ENCODE data around the gene IL25.
"Not testable (repeated sequence)": the region's sequence is repeated elsewhere in the genome, so short reads cannot be mapped to it uniquely, and the experiment has no call there.

The IL25 gene

GRCh38 chr14:23389396-23389795 lies 16.8 kb downstream of the IL25 start:
- 91% methylated on average over 12 of the region's 12 CpGs for WGBS, 2 experiments
- H3K27ac ChIP-seq (ENCODE audit: insufficient read depth, low read depth, low read length, poor library complexity, severe bottlenecking), result no peak overlapping the region
- H3K9me3 ChIP-seq (ENCODE audit: control insufficient read depth, low read length), result no peaks in the 10 kb centered on the region
- H3K36me3 ChIP-seq (ENCODE audit: control insufficient read depth, insufficient read depth, low read length), result no peaks in the 10 kb centered on the region
- H3K4me3 ChIP-seq (ENCODE audit: insufficient read depth, low read depth, low read length), result no peak overlapping the region
- H3K27me3 ChIP-seq (ENCODE audit: control insufficient read depth, insufficient read depth, low read length, poor library complexity, severe bottlenecking), result no peaks in the 10 kb centered on the region
- H3K4me1 ChIP-seq (ENCODE audit: control insufficient read depth, insufficient read depth, low read length), result no peaks in the 10 kb centered on the region

- H3K27me3 ChIP-seq (ENCODE audit: control insufficient read depth, insufficient read depth, low read length, poor library complexity, severe bottlenecking); H3K9me3 ChIP-seq (ENCODE audit: control insufficient read depth, low read length); H3K27ac ChIP-seq (ENCODE audit: insufficient read depth, low read depth, low read length, poor library complexity, severe bottlenecking); H3K4me1 ChIP-seq (ENCODE audit: control insufficient read depth, insufficient read depth, low read length); H3K4me3 ChIP-seq (ENCODE audit: insufficient read depth, low read depth, low read length); H3K36me3 ChIP-seq (ENCODE audit: control insufficient read depth, insufficient read depth, low read length): not testable (repeated sequence)
- 90 to 94% methylated on average over 3 of the region's 19 CpGs for WGBS, 2 experiments
These were observed 17.3 kb downstream of the IL25 start for GRCh38 chr14:23389871-23390270.

GRCh38 chr14:23392613-23393012 lies 20.0 kb downstream of the IL25 start:
- Histone ChIP-seq H3K4me1 (ENCODE audit: control insufficient read depth, insufficient read depth, low read length) (no peaks in the 10 kb centered on the region), H3K36me3 (ENCODE audit: control insufficient read depth, insufficient read depth, low read length) (no peaks in the 10 kb centered on the region), H3K4me3 (ENCODE audit: insufficient read depth, low read depth, low read length) (no peak overlapping the region), H3K9me3 (ENCODE audit: control insufficient read depth, low read length) (no peaks in the 10 kb centered on the region), H3K27me3 (ENCODE audit: control insufficient read depth, insufficient read depth, low read length, poor library complexity, severe bottlenecking) (no peaks in the 10 kb centered on the region), H3K27ac (ENCODE audit: insufficient read depth, low read depth, low read length, poor library complexity, severe bottlenecking) (no peak overlapping the region)
- 87 to 91% methylated on average over 7 of the region's 7 CpGs for WGBS, 2 experiments

DNA sequence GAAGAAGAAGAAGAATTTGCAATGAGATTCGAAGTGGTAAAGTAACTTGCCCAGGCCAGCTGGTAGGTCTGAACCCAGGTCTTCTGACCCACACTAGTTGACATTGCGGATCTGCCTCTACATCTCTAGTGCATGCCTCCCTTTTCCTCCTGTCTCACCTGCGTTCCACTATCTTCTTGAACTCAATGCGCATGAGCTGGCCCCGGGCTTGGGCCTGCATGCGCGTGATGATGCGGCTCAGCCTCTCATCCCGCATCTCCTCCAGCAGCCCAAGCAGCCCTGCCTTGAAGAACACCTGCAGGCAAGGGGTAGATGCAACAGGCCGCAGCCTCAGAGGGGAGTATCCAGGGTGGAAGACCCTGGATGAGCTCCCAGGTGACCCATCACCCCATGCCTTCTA lies 23.5 kb downstream of the IL25 start:
- Histone ChIP-seq H3K4me1 (ENCODE audit: control insufficient read depth, insufficient read depth, low read length) (no peaks in the 10 kb centered on the region), H3K4me3 (ENCODE audit: insufficient read depth, low read depth, low read length) (no peak overlapping the region), H3K27me3 (ENCODE audit: control insufficient read depth, insufficient read depth, low read length, poor library complexity, severe bottlenecking) (no peaks in the 10 kb centered on the region), H3K27ac (ENCODE audit: insufficient read depth, low read depth, low read length, poor library complexity, severe bottlenecking) (no peak overlapping the region), H3K36me3 (ENCODE audit: control insufficient read depth, insufficient read depth, low read length) (no peaks in the 10 kb centered on the region), H3K9me3 (ENCODE audit: control insufficient read depth, low read length) (no peaks in the 10 kb centered on the region)
- WGBS, 2 experiments, result 93% methylated on average over 10 of the region's 10 CpGs

DNA sequence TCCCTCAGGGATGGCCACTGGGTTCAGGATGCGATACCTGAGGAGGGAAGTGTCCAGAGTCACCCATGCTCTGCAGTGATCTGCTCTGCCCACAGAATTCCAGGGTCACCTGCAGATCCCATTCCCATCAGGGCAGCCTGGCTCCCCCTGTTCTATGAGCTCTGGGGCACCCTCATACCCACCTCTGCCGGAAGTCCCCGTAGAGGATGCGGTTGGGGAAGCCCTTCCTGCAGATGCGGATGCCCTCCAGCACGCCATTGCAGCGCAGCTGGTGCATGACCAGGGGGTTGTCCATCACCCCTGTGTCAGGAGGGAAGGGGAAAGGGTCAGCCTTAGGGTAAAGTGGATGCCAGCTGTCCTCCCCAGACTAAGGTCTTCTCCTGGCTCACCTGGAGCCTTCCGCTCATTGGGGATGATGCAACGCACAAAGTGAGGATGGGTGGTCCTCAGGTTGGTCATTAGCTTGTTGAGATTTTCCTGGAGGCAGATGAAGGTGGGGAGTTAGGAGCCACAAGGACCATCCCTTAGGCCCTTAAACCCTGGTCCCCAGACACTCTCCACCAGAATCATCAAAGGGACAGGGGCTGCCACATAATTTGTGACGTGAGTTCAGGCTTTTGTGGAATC lies 24.3 kb downstream of the IL25 start:
- no peak overlapping the region for H3K27ac ChIP-seq (ENCODE audit: insufficient read depth, low read depth, low read length, poor library complexity, severe bottlenecking)
- H3K9me3 ChIP-seq (ENCODE audit: control insufficient read depth, low read length), result no peaks in the 10 kb centered on the region
- 92 to 94% methylated on average over 10 of the region's 10 CpGs for WGBS, 2 experiments
- H3K36me3 ChIP-seq (ENCODE audit: control insufficient read depth, insufficient read depth, low read length), result no peaks in the 10 kb centered on the region
- no peaks in the 10 kb centered on the region for H3K4me1 ChIP-seq (ENCODE audit: control insufficient read depth, insufficient read depth, low read length)
- H3K4me3 ChIP-seq (ENCODE audit: insufficient read depth, low read depth, low read length), result no peak overlapping the region
- no peaks in the 10 kb centered on the region for H3K27me3 ChIP-seq (ENCODE audit: control insufficient read depth, insufficient read depth, low read length, poor library complexity, severe bottlenecking)

DNA sequence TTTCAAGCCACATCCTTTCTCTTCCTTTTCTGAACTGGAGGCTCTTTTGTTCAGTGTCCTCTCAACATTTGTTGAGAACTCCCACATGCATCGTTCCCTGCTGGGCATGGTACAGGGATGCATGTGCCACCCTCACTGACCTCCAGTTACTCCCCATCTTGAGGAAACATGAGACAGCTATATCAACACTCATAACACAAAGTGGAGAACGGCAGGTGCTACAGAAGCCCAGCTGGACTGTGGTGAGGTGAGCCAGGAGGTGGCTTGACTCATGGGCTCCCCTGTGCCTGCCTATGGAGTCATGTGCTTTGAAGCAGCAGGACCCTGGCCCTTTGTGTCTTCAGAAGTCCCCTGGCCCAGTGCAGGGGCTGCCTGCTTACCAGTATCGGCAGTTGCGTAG lies 25.7 kb downstream of the IL25 start:
- Histone ChIP-seq H3K9me3 (ENCODE audit: control insufficient read depth, low read length) (no peaks in the 10 kb centered on the region), H3K27ac (ENCODE audit: insufficient read depth, low read depth, low read length, poor library complexity, severe bottlenecking) (no peak overlapping the region), H3K36me3 (ENCODE audit: control insufficient read depth, insufficient read depth, low read length) (no peaks in the 10 kb centered on the region), H3K4me3 (ENCODE audit: insufficient read depth, low read depth, low read length) (no peak overlapping the region), H3K27me3 (ENCODE audit: control insufficient read depth, insufficient read depth, low read length, poor library complexity, severe bottlenecking) (no peaks in the 10 kb centered on the region), H3K4me1 (ENCODE audit: control insufficient read depth, insufficient read depth, low read length) (no peaks in the 10 kb centered on the region)
- 91 to 95% methylated on average over 4 of the region's 4 CpGs for WGBS, 2 experiments

DNA sequence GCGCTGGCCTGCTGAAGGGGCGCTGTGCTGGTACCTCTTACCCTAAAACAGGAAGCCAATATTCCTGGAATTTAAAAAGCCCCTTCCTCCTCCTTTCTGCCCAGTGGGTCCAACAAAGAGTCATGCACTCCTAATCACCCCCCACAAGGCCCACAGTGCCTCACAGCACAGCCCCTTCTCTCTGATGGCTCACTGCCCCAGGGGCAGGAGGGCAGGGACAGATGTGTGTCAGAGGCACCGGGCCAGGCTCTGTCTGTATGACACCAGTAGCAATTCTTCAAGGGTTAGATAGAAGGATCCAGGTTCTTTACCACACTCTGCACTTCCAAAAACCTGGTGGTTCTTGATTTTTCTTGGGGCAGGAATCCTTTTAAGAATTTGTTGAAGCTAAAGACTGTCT lies 26.5 kb downstream of the IL25 start:
- 91 to 92% methylated on average over 3 of the region's 3 CpGs for WGBS, 2 experiments
- H3K9me3 ChIP-seq (ENCODE audit: control insufficient read depth, low read length), result no peaks in the 10 kb centered on the region
- no peak overlapping the region for H3K4me3 ChIP-seq (ENCODE audit: insufficient read depth, low read depth, low read length)
- no peaks in the 10 kb centered on the region for H3K4me1 ChIP-seq (ENCODE audit: control insufficient read depth, insufficient read depth, low read length)
- no peaks in the 10 kb centered on the region for H3K36me3 ChIP-seq (ENCODE audit: control insufficient read depth, insufficient read depth, low read length)
- no peaks in the 10 kb centered on the region for H3K27me3 ChIP-seq (ENCODE audit: control insufficient read depth, insufficient read depth, low read length, poor library complexity, severe bottlenecking)
- H3K27ac ChIP-seq (ENCODE audit: insufficient read depth, low read depth, low read length, poor library complexity, severe bottlenecking), result no peak overlapping the region

DNA sequence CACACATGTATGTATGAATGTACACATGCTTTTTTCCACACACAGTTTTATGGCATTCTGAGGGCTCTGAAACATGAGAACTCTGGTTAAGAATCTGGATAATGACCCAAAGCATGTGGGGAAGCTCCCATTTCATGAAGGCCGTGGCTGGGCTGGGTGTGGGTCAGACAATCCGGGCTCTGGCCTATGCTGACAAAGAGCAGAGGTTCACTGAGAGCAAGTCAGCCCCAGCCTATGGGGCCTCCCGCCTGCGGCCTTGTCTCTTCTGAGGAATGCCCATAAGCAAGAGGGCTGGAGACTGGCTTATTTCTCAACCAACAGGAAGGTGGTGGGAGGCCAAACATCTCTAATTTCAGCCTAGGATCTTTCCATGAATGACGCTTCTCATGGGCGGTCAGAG lies 27.0 kb downstream of the IL25 start:
- WGBS, 2 experiments, result 89 to 93% methylated on average over 6 of the region's 6 CpGs
- Histone ChIP-seq H3K4me3 (ENCODE audit: insufficient read depth, low read depth, low read length) (no peak overlapping the region), H3K36me3 (ENCODE audit: control insufficient read depth, insufficient read depth, low read length) (no peaks in the 10 kb centered on the region), H3K27ac (ENCODE audit: insufficient read depth, low read depth, low read length, poor library complexity, severe bottlenecking) (no peak overlapping the region), H3K27me3 (ENCODE audit: control insufficient read depth, insufficient read depth, low read length, poor library complexity, severe bottlenecking) (no peaks in the 10 kb centered on the region), H3K9me3 (ENCODE audit: control insufficient read depth, low read length) (no peaks in the 10 kb centered on the region), H3K4me1 (ENCODE audit: control insufficient read depth, insufficient read depth, low read length) (no peaks in the 10 kb centered on the region)

DNA sequence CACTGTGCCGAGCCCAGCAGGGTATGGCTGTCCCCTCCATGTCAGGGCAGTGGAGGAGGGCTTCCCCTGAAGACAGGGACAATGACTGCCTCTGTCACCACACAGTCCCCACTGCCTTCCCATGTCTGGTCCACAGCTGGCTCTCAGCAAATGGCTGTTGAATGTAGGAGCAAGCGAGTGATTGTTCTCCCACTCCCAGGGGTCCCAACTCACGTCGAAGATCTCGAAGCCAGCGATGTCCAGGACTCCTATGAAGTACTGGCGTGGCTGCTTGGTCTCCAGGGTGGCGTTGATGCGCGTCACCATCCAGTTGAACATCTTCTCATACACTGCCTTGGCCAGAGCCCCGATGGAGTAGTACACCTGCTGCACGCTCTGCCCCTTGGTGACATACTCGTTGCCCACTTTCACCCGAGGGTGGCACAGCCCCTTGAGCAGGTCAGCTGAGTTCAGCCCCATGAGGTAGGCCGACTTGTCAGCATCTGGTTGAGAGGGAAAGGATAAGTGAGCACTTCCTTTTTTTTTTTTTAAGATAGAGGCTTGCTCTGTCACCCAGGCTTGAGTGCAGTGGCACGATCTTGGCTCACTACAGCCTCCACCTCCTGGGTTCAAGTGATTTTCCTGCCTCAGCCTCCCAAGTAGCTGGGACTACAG lies 28.0 kb downstream of the IL25 start:
- H3K27ac ChIP-seq (ENCODE audit: insufficient read depth, low read depth, low read length, poor library complexity, severe bottlenecking); H3K27me3 ChIP-seq (ENCODE audit: control insufficient read depth, insufficient read depth, low read length, poor library complexity, severe bottlenecking); H3K36me3 ChIP-seq (ENCODE audit: control insufficient read depth, insufficient read depth, low read length); H3K9me3 ChIP-seq (ENCODE audit: control insufficient read depth, low read length); H3K4me1 ChIP-seq (ENCODE audit: control insufficient read depth, insufficient read depth, low read length); H3K4me3 ChIP-seq (ENCODE audit: insufficient read depth, low read depth, low read length): not testable (repeated sequence)
- WGBS, 2 experiments, result 93 to 94% methylated on average over 16 of the region's 16 CpGs

DNA sequence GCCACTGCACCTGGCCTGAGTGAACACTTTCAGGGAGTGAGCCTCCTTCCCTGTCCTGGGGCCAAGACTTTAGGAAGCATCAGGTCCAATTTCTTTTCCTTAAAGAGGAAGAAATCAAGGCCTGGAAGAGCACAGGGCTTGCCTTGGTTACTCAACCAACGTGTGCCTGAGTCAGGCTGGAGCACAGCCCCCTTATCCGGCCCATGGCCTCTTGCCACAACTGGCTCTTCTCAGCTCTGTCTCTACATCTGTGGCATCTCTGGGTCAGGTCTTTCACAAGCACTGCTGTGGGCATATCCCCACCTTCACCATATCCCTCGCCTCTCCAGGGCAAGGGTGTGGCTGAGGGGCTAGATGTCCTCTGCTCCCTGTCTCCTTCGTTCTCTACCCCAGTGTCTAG lies 28.7 kb downstream of the IL25 start:
- no peaks in the 10 kb centered on the region for H3K4me1 ChIP-seq (ENCODE audit: control insufficient read depth, insufficient read depth, low read length)
- no peaks in the 10 kb centered on the region for H3K27me3 ChIP-seq (ENCODE audit: control insufficient read depth, insufficient read depth, low read length, poor library complexity, severe bottlenecking)
- 88 to 96% methylated on average over 4 of the region's 4 CpGs for WGBS, 2 experiments
- no peak overlapping the region for H3K27ac ChIP-seq (ENCODE audit: insufficient read depth, low read depth, low read length, poor library complexity, severe bottlenecking)
- H3K36me3 ChIP-seq (ENCODE audit: control insufficient read depth, insufficient read depth, low read length), result no peaks in the 10 kb centered on the region
- no peak overlapping the region for H3K4me3 ChIP-seq (ENCODE audit: insufficient read depth, low read depth, low read length)
- no peaks in the 10 kb centered on the region for H3K9me3 ChIP-seq (ENCODE audit: control insufficient read depth, low read length)
